A673 (cell line): ENCODE data around the gene ACER1.

Source experiments
- CTCF ChIP-seq: fragments of 300-800, 200-600 bp; sonication (generic); conservative IDR thresholded peaks from 2 replicates; pipeline ENCODE4 v1.5.1; 2017; ENCODE audit warnings: low read depth, mild to moderate bottlenecking, antibody characterized with exemption, low read length, moderate library complexity, mixed read lengths
- EZH2 ChIP-seq: fragments of 200-600 bp; sonication (generic); IDR thresholded peaks from 2 replicates; pipeline ENCODE4 v1.6.1; 2017; ENCODE audit warnings: borderline replicate concordance, low read depth, mild to moderate bottlenecking, mixed read lengths, antibody characterized with exemption, low read length; ENCODE audit not compliant: poor library complexity, severe bottlenecking

GRCh38 chr19:6279620-6279930 is 53.8 kb downstream of the ACER1 start:
- no peak for TF ChIP-seq CTCF
- TF ChIP-seq EZH2 = no peak
